Stimulated activated memory B cell treated with anti-CD40 and anti-IgM and Interleukin-4, amounts not matched to agents 10 μg/mL and 1 μg/mL and 100 μg/mL, for 72 hours (primary cell): ENCODE measurements around the gene FOXN3.
"Not testable (repeated sequence)": the region's sequence is repeated elsewhere in the genome, so short reads cannot be mapped to it uniquely, and the experiment has no call there.

Experiments used
- ATAC-seq: fragments of 150-1000 bp; cut with Tn5 transposase; 2 replicates; pipeline ENCODE4 v1.10.0; 2021
- H3K27ac Mint-ChIP-seq: one replicate; pipeline ENCODE4 v1.8.0; 2022; ENCODE audit warnings: mild to moderate bottlenecking, mixed read lengths
- H3K27me3 Mint-ChIP-seq: one replicate; pipeline ENCODE4 v1.8.0; 2022; ENCODE audit warnings: mixed read lengths
- H3K36me3 Mint-ChIP-seq: one replicate; pipeline ENCODE4 v1.8.0; 2022; ENCODE audit warnings: mixed read lengths
- H3K4me1 Mint-ChIP-seq: one replicate; pipeline ENCODE4 v1.8.0; 2022; ENCODE audit warnings: mixed read lengths
- H3K4me3 Mint-ChIP-seq: one replicate; pipeline ENCODE4 v1.8.0; 2022; ENCODE audit warnings: mild to moderate bottlenecking, moderate library complexity, mixed read lengths
- H3K9me3 Mint-ChIP-seq: one replicate; pipeline ENCODE4 v1.8.0; 2022; ENCODE audit warnings: mixed read lengths

The FOXN3 gene

GRCh38 chr14:89309670-89310177, 107.3 kb downstream of the FOXN3 start:
- Mint-ChIP-seq H3K36me3 (peaks cover 22% of the 10 kb centered on the region), H3K27ac (peak overlapping the region; percentile 94), H3K4me1 (peaks cover 57% of the 10 kb centered on the region), H3K9me3 (peaks cover 3% of the 10 kb centered on the region), H3K4me3 (no peak overlapping the region), H3K27me3 (no peaks in the 10 kb centered on the region)
- ATAC-seq = no peak

- ATAC-seq = peak; percentile 81
- H3K27ac Mint-ChIP-seq = peak overlapping the region; percentile 94
- no peaks in the 10 kb centered on the region for H3K27me3 Mint-ChIP-seq
- peak overlapping the region; percentile 6 for H3K4me3 Mint-ChIP-seq
- peaks cover 64% of the 10 kb centered on the region for H3K4me1 Mint-ChIP-seq
- H3K9me3 Mint-ChIP-seq = no peaks in the 10 kb centered on the region
- H3K36me3 Mint-ChIP-seq = peaks cover 12% of the 10 kb centered on the region
Observed at GRCh38 chr14:89308232-89308959, 108.6 kb downstream of the FOXN3 start.

- Mint-ChIP-seq H3K27me3 (no peaks in the 10 kb centered on the region), H3K9me3 (no peaks in the 10 kb centered on the region), H3K27ac (peak overlapping the region; percentile 94), H3K4me1 (peaks cover 74% of the 10 kb centered on the region), H3K36me3 (peaks cover 15% of the 10 kb centered on the region), H3K4me3 (no peak overlapping the region)
- no peak for ATAC-seq
Observed at GRCh38 chr14:89307409-89307808, 109.6 kb downstream of the FOXN3 start.

GRCh38 chr14:89304972-89305703, 111.9 kb downstream of the FOXN3 start:
- ATAC-seq = peak; percentile 74
- Mint-ChIP-seq H3K9me3 (no peaks in the 10 kb centered on the region), H3K4me3 (peak overlapping the region; percentile 86), H3K27ac (peak overlapping the region; percentile 94), H3K4me1 (peaks cover 81% of the 10 kb centered on the region), H3K27me3 (no peaks in the 10 kb centered on the region), H3K36me3 (peaks cover 24% of the 10 kb centered on the region)

GRCh38 chr14:89304561-89304960, 112.5 kb downstream of the FOXN3 start:
- no peaks in the 10 kb centered on the region for H3K27me3 Mint-ChIP-seq
- H3K36me3 Mint-ChIP-seq = peaks cover 28% of the 10 kb centered on the region
- H3K4me1 Mint-ChIP-seq = peaks cover 75% of the 10 kb centered on the region
- H3K27ac Mint-ChIP-seq = peak overlapping the region; percentile 94
- ATAC-seq = no peak
- H3K4me3 Mint-ChIP-seq = peak overlapping the region; percentile 86
- no peaks in the 10 kb centered on the region for H3K9me3 Mint-ChIP-seq

GRCh38 chr14:89303456-89304435, 113.3 kb downstream of the FOXN3 start:
- peak overlapping the region; percentile 86 for H3K4me3 Mint-ChIP-seq
- no peaks in the 10 kb centered on the region for H3K27me3 Mint-ChIP-seq
- H3K4me1 Mint-ChIP-seq = peaks cover 67% of the 10 kb centered on the region
- peak overlapping the region; percentile 94 for H3K27ac Mint-ChIP-seq
- peak; percentile 85 for ATAC-seq
- peaks cover 35% of the 10 kb centered on the region for H3K36me3 Mint-ChIP-seq
- H3K9me3 Mint-ChIP-seq = no peaks in the 10 kb centered on the region

GRCh38 chr14:89302396-89302950, 114.6 kb downstream of the FOXN3 start:
- Mint-ChIP-seq H3K27ac (peak overlapping the region; percentile 94), H3K4me1 (peaks cover 63% of the 10 kb centered on the region), H3K27me3 (no peaks in the 10 kb centered on the region), H3K36me3 (peaks cover 43% of the 10 kb centered on the region), H3K4me3 (peak overlapping the region; percentile 35), H3K9me3 (no peaks in the 10 kb centered on the region)
- ATAC-seq = no peak

- Mint-ChIP-seq H3K9me3 (no peaks in the 10 kb centered on the region), H3K4me1 (peaks cover 56% of the 10 kb centered on the region), H3K27me3 (no peaks in the 10 kb centered on the region), H3K4me3 (no peak overlapping the region), H3K27ac (peak overlapping the region; percentile 72), H3K36me3 (peaks cover 54% of the 10 kb centered on the region)
- ATAC-seq = no peak
Observed at GRCh38 chr14:89299587-89299986, 117.4 kb downstream of the FOXN3 start.

- peak overlapping the region; percentile 72 for H3K27ac Mint-ChIP-seq
- no peaks in the 10 kb centered on the region for H3K9me3 Mint-ChIP-seq
- ATAC-seq = no peak
- peaks cover 62% of the 10 kb centered on the region for H3K36me3 Mint-ChIP-seq
- no peaks in the 10 kb centered on the region for H3K27me3 Mint-ChIP-seq
- no peak overlapping the region for H3K4me3 Mint-ChIP-seq
- H3K4me1 Mint-ChIP-seq = peaks cover 45% of the 10 kb centered on the region
Observed at GRCh38 chr14:89298056-89298834, 118.8 kb downstream of the FOXN3 start.

- no peak for ATAC-seq
- Mint-ChIP-seq H3K4me1 (peaks cover 46% of the 10 kb centered on the region), H3K27me3 (no peaks in the 10 kb centered on the region), H3K27ac (peak overlapping the region; percentile 26), H3K36me3 (peaks cover 63% of the 10 kb centered on the region), H3K9me3 (no peaks in the 10 kb centered on the region), H3K4me3 (no peak overlapping the region)
Observed at GRCh38 chr14:89296281-89296745, 120.7 kb downstream of the FOXN3 start.

GRCh38 chr14:89294872-89295271, 122.2 kb downstream of the FOXN3 start:
- Mint-ChIP-seq H3K4me1 (peaks cover 60% of the 10 kb centered on the region), H3K9me3 (no peaks in the 10 kb centered on the region)

GRCh38 chr14:89294469-89294868, 122.6 kb downstream of the FOXN3 start:
- ATAC-seq, H3K4me3 Mint-ChIP-seq, H3K27me3 Mint-ChIP-seq, H3K9me3 Mint-ChIP-seq: not testable (repeated sequence)
- Mint-ChIP-seq H3K4me1 (peaks cover 60% of the 10 kb centered on the region), H3K36me3 (peaks cover 72% of the 10 kb centered on the region), H3K27ac (peak overlapping the region; percentile 57)

More at GRCh38 chr14:89294872-89295271, 122.2 kb downstream of the FOXN3 start:
- H3K27me3 Mint-ChIP-seq = no peaks in the 10 kb centered on the region
- ATAC-seq = no peak
- H3K4me3 Mint-ChIP-seq = no peak overlapping the region
- H3K36me3 Mint-ChIP-seq = peaks cover 76% of the 10 kb centered on the region
- H3K27ac Mint-ChIP-seq = no peak overlapping the region

- no peak overlapping the region for H3K4me3 Mint-ChIP-seq
- H3K9me3 Mint-ChIP-seq = no peaks in the 10 kb centered on the region
- no peak for ATAC-seq
- H3K27me3 Mint-ChIP-seq = no peaks in the 10 kb centered on the region
- peaks cover 69% of the 10 kb centered on the region for H3K36me3 Mint-ChIP-seq
- peak overlapping the region; percentile 57 for H3K27ac Mint-ChIP-seq
- peaks cover 60% of the 10 kb centered on the region for H3K4me1 Mint-ChIP-seq
Observed at GRCh38 chr14:89294060-89294459, 123.0 kb downstream of the FOXN3 start.
